ENCODE results near the gene IRAK1BP1.
"Not testable (repeated sequence)": the region's sequence is repeated elsewhere in the genome, so short reads cannot be mapped to it uniquely, and the experiment has no call there.

Gene IRAK1BP1

DNA sequence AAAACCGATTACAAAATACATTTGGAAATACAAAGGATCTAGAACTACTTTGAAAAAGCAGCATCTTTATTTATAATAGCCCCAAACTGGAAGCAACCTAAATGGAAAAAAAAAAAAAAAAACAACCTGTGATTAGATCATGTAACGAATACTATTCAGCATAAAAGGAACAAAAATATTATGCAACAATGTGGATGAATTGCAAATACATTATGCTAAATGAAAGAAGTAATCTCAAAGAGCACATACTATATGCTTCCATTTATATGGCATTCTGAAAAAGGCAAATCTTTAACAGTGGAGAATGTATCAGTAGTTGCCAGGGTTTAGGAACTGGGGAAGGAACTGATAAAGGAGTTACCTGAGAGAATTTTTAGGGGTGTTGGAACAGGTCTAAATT, 28.9 kb downstream of the IRAK1BP1 start:
- FAIRE-seq = no peak

DNA sequence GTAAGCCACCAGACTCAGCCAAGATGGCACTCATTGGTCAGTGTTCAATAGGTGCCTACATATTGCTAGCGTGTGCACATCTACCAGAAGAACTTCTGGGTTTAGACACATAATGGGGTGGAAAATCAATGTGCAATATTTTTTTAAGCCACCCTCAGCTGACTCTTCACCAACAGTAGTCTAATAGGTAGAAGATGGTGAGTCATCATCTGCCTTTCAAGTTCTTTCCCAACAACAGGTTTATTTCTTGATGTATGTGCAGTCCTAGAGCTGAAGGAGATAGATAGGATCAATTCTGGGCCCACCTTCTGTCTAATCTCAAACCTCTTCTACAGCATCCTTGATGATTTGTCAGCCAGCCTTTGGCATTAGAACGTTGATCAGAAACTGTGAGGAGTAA, 41.3 kb downstream of the IRAK1BP1 start:
- no peak for FAIRE-seq

DNA sequence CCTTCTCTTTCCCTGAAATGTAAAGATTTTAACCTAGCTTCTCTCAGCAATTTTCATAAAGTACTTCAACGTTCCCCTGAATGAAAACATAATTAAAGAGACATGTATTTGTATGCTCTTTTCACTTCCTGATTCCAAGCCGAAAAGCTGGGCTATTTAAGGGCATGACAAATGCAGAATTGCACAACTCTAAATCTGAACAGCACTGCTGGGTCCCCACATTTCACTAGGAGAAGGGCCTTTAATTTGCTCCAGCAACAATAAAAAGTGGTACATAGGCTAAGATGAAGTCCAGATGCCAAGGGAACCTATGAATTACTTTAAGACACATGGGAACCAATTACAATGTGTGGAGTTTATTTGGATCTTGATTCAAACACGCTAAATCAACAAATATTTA, 42.0 kb downstream of the IRAK1BP1 start:
- FAIRE-seq = no peak

DNA sequence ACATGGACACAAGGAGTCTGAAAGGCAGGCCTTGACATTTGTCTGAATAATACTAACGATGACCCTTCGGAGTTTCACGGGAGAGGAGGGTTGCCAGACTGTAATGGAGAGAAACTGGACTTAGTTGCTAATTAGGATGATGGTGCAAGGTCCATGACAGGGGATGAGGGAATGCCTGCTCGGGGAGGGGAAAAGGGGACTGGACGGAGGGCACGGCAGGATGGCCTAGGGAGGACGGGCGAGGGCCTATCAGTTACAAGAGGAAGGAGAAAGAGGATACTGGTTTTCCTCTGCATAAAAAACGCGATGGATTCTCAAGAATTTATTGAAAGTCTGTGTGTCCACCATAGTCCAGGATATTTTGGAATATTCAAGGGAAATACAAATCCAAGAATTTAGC, 42.7 kb downstream of the IRAK1BP1 start:
- FAIRE-seq = no peak

DNA sequence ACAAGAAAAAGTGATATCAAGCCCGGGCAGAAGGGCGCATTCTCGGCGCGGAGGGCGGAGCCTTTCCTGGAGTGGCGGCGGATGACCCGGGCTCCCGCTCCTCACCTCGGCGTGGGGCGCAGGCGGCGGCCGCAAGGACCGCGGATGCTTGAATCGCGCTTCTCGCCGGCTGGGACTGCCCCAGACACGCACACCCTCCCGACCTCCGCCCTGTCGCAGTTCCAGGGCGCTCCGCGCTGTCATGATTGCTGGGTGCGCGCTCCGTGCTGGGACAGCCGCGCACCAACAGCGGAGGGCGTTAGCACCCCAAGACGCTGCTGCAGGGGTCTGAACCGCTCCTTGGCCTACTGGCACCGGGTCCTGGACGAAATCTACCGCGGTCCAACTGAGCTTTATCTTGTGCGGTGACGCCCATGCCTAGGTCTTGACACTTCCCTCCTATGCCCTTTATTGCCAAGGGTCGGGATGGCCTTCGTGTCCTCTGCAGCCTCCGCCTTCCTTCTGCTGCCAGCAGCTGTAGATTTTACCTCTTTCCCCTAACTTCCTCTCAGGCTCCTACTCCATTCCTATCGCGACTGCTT, 43.3 kb downstream of the IRAK1BP1 start:
- no peak for FAIRE-seq

DNA sequence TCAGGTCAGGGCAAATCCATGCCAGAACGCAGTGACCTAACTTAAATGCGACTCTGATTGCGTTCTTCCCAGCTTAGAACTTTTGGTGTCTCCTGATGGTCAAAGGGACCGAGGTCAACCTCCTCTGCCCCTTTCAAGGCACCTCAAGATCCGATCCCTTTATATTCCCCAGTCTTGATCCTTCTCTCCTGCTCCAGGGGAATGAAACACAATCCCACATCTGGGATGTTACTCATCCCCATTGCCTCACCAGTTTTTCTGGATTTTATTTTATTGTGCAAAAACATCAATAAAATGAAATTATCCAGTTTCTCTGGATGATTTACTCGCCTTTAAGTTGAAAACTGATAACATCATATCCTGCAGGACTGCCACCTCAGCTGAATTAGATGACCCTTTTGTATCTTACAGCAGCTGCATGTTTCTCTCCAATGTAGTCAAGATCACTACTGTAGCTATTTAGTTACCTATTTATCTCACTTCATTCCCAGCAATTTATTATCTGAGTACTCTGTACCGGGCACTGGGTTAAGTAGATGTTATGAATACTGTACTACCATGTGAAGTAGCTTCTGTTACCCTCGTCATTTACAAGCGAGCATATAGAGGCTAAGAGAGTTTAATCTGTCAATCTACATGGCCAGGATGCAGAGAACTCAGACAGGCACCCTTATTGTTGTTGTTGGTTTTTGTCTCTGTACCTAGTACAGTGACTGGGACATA, 44.0 kb downstream of the IRAK1BP1 start:
- no peak for FAIRE-seq

DNA sequence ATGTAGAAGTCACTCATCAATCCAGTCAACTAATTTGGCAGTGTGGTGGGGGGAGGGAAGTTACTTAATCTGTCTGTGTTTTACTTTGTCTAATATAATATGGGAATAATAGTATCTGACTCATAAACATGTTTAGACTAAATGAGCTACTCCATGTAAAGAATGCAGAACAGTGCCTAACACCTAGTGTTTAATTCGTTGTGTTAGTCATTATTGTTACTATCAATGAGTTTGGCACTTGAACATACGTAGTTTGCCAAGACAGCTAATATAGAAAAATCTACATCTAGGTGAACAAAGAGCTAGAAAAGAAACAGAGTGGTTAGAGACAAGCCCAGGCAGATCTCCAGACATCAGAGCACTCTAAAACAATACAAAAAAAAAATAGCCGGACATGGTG, 49.1 kb downstream of the IRAK1BP1 start:
- FAIRE-seq = no peak

DNA sequence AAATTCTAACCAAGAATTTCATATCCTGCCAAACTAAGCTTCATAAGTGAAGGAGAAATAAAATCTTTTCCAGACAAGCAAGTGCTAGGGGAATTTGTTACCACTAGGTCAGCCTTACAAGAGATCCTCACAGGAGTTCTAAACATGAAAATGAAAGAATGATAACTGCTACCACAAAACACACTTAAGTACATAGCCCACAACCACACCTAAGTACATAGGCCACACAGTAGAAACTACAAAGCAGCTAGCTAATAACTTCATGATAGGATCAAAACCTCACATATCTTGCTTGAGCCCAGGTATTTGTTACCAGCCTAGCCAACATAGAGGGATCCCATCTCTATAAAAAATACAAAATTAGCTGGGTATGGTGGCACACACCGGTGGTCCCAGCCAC, 50.4 kb downstream of the IRAK1BP1 start:
- no peak for FAIRE-seq

DNA sequence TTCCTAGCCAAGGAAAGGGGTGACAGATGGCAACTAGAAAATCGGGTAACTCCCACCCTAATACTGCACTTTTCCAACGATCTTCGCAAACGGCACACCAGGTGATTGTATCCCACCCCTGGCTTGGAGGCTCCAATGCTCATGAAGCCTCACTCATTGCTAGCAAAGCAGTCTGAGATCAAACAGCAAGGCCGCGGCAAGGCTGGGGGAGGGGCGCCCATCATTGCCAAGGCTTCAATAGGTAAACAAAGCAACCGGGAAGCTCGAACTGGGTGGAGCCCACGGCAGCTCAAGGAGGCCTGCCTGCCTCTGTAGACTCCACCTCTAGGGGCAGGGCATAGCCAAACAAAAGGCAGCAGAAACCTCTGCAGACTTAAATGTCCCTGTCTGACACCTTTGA, 53.8 kb downstream of the IRAK1BP1 start:
- FAIRE-seq = not testable (repeated sequence)

DNA sequence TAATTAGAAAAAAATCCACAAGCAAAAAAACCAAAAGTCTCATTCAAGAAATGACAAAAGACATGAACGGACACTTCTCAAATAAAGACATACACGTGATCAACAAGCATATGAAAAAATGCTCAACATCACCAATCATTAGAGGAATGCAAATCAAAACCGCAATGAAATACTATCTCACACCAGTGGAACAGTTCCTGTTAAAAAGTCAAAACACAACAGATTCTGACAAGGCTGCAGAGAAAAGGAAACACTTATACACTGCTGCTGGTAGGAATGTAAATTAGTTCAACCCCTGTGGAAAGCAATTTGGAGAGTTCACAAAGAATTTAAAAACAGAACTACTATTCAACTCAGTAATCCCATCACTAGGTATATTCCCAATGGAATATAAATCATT, 58.0 kb downstream of the IRAK1BP1 start:
- no peak for FAIRE-seq

DNA sequence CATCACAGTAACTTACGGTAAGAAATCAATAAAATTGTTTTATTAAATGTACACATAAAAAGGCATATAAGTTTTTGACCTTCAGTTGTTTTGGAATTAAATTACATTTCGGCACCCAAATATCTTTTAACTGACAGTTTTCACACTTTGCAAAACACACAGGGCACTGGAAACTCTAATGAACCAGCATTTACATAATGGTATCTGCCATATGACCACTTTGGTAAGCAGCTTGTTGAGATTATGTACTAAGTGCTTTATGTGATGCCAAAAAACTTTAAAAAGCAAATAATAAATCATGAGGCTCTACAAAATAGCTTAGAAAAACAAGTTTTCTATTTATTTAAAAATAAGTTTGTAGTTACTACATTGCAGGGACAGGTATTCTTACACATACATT, 68.2 kb downstream of the IRAK1BP1 start:
- FAIRE-seq = no peak

DNA sequence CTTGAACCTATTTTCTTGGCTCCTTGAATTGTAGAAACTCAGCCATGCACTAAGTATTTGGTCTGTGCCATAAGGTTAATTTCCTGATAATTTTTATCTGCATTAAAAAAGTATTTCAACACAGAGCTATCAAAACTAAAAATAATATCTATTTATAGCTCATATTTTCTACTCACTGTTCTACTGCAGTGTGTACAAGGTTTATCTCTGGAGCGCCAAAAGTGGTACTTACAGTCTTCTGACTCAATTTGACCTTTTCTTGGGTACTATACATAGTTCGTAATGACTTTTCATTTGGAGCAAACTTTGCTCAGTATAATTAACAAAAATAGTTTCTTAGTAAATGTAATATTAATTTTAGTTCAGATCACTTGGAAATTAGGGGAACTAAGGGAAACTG, 69.2 kb downstream of the IRAK1BP1 start:
- FAIRE-seq = no peak

DNA sequence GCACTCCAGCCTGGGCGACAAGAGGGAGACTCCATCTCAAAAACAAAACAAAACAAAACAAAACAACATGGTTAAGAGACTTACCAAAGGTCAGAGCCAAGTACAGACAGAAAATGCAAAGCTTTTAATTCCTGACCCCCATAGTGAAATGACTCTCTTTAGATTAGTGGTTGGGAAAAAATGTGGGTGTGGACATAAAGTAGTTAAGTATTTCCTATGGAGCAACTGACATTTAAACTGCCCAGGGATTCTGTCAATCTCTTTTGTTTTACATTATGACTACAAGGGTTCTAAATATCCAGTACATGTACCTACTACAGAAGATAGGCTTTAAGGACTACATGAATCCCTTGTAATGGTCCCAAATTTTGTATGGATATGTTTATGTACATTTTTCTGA, 75.1 kb downstream of the IRAK1BP1 start:
- FAIRE-seq = no peak

DNA sequence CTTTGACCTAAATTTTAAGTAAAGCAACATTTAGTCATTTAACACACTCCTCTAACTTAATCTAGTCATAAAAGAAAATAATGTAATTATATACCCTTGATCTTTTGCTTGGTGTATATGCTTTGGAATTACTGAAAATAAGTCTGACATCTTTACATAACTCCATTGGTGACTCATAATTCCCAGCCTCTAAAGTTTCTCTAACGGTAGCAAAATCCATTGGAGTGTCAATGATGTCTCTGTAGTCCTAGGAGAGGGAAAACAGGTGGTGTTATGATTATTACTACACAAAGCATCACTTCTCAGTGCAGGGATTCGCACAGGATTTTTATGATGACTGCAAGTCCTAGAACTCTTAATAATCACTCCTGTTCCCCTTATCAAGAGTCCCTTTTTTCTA, 80.2 kb downstream of the IRAK1BP1 start:
- FAIRE-seq = no peak

DNA sequence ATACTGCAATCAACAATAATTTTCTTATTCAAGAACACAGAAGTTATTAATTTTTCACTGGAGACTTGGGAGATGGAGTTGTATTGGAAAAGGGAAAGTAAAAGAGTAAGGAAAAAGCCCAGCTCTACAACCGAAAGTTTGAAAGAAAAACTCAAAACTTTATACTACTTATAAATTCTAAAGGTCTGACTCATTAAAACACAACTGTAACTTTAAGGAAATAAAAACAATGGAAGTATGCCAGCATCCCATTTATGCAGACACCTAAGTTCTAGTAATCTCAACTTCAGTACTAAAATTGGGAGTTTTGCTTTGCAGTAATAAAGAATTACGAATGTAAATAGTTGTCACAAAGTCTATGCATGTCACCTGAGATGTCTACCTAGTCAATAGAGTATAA, 80.6 kb downstream of the IRAK1BP1 start:
- no peak for FAIRE-seq

DNA sequence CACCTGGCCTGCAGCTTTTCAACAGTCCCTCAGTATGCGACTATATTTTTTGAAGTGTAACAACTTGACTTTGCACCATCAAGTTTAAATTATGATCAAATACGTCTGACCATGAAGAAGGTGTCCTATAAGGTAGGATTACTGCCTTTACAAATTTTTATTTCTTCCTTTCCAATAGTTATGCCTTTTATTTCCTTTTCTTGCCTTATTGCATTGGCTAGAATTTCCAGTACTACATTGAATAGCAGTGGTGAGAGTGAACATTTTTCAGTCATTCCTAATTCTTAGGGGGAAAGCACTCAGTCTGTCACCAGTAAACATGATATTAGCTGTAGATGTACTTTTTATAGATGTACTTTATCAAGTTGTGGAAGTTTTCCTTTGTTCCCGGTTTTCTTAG, 81.4 kb downstream of the IRAK1BP1 start:
- no peak for FAIRE-seq

DNA sequence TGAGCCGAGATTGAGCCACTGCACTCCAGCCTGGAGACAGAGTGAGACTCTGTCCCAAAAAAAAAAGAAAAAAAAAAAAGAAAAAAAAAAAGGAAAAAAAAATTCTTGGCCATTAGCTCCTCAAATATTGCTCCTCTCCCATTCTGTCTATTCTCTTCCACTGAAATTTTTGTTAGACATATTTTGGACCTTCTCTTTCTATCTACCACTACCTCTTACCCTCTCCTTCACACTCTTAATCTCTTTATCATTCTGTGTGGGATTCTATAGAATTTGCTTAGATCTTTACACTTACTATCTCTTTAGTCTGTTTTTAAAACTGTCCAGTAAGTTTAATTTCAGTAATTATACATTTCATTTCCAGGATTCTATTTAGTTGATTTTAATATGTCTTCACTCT, 85.0 kb downstream of the IRAK1BP1 start:
- no peak for FAIRE-seq

Data from colon (tissue), 2 donors.